Measurements from ENCODE around the gene TUBB. TPM values are rescaled to one million over a fixed set of nuclear protein-coding genes. Genes with fewer than 3 reads are reported as not detected.

TUBB gene
- total RNA-seq (2021; ENCODE audit: unreplicated experiment): 886 TPM
- 716 and 796 TPM in 2 replicates for polyA plus RNA-seq (2012)
- percentile 99 among the genes with signal in this experiment for Bru-seq, nascent RNA
- percentile 100 among the genes with signal in this experiment for BruChase-seq, experiment 1, labeled RNA remaining after a 6-hour chase
- percentile 100 among the genes with signal in this experiment for BruChase-seq, experiment 2, labeled RNA remaining after a 2-hour chase
- long read RNA-seq, transcript TUBB-205 (4 exons, 2,670 nt): major isoform, 2,167 of 2,715 reads
- long read RNA-seq, transcript TUBB-206 (4 exons, 2,632 nt): minor isoform, 6 of 2,715 reads
- long read RNA-seq, partial matches to known transcripts: 529 of 2,715 reads
- long read RNA-seq, other reads (novel, unspliced or antisense): 13 of 2,715 reads

DNA sequence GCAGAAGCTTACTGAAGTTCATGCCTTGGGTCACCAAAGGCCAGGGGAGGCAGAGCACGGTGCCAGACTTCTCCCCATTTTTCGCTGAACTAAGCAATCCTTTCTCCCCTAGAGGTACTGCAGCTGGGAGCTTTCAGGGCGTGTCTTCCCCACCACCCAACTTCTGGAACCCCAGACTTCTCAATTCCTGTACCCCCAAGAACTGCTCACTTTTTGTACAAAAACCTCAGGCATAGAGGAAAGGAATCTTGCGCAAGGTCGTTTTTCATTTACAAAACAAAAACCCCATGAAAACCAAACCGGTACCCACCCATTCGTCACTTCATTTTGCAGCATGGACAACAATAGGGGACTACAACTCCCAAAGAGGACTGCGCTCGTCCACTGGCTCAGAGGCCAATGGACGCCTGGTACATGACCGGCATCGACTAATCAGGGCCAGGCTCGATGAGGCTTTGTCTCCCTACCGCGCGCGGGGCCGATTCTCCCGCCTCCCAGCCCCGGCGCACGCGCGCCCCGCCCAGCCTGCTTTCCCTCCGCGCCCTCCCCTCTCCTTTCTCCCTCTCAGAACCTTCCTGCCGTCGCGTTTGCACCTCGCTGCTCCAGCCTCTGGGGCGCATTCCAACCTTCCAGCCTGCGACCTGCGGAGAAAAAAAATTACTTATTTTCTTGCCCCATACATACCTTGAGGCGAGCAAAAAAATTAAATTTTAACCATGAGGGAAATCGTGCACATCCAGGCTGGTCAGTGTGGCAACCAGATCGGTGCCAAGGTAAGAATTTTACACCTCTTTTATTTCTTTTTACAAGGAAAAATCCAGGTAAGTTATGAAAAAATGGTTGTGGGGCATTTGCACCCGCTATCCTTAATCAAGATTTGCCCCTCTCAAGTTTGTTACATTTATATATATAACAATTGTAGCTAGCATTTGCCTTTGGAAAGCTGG, at the start of gene TUBB:
TSS of gene TUBB (plus strand) at position 562 of the 947 bp plus-strand sequence. CDS start at position 717, 155 bp downstream.
- TF ChIP-seq YY1 (IDR thresholded peaks at IDR 0.05; ENCODE audit: extremely low read depth, insufficient replicate concordance, low read depth, low read length) (peak; percentile 5), EZH2 (IDR thresholded peaks at IDR 0.05) (no peak), TCF7L2 (IDR thresholded peaks at IDR 0.05; ENCODE audit: borderline replicate concordance, extremely low read depth, insufficient read depth, insufficient read length) (peak; percentile 32), POLR2AphosphoS5 (IDR thresholded peaks at IDR 0.05; ENCODE audit: low read depth, low read length) (peak; percentile 94)
- CTCF ChIA-PET: interaction anchor here (2.7 to 5.7 kb wide), 2 partner anchors 11 to 40 kb away, joined by 17 to 45 read pairs; no protein-coding TSS in a partner anchor
- no peaks in the 10 kb centered on the region for H3K9me3 ChIP-seq (ENCODE audit: control insufficient read depth in 1 of 2, insufficient read depth in 1 of 2, low read depth in 1 of 2, low read length in 2 of 2)
- H3K27ac ChIP-seq (ENCODE audit: low read depth, low read length): peak within 1 kb of the TSS; percentile 89
- peaks cover 9 to 64% of the 10 kb centered on the region in 2 experiments for H3K4me1 ChIP-seq (ENCODE audit: control insufficient read depth in 1 of 2, insufficient read depth in 2 of 2, low read length in 2 of 2)
- peaks cover 22 to 36% of the 10 kb centered on the region in 2 experiments for H3K36me3 ChIP-seq (ENCODE audit: control insufficient read depth in 1 of 2, insufficient read depth in 2 of 2, low read length in 2 of 2)
- H3K9me2 ChIP-seq (ENCODE audit: insufficient read depth): no peaks in the 10 kb centered on the region
- POLR2A ChIA-PET: interaction anchor here (0.5 to 3.7 kb wide), 10 partner anchors 9 to 107 kb away, joined by 3 to 25 read pairs (median 4); partner anchors contain the start of gene NRM
- RAD21 ChIA-PET (ENCODE audit: low non-redundant PET in 1 of 2, low total read pairs in 2 of 2, uncharacterized antibody in 2 of 2, unreplicated experiment in 2 of 2): no interaction called here
- ATAC-seq (peak; percentile 71), DNase-seq (ENCODE audit: low read depth, low spot score) (peak; percentile 96)
- intact Hi-C loops (cut with micrococcal nuclease): loop anchor here (2.0 to 5.0 kb wide), 2 partner anchors 33 to 163 kb away; partner anchors contain the start of genes GNL1, PPP1R18 and PRR3
- H3K27me3 ChIP-seq (ENCODE audit: insufficient read depth, low read length): no peaks in the 10 kb centered on the region
- H3K4me3 ChIP-seq (replicated peaks in 1 of 2; ENCODE audit: low read depth in 1 of 2, low read length in 2 of 2): peak within 1 kb of the TSS; percentile 95
- H3K79me2 ChIP-seq (ENCODE audit: insufficient read depth, low read length): peaks cover 72% of the 10 kb centered on the region
- peak within 1 kb of the TSS; percentile 96 for H3K4me2 ChIP-seq (ENCODE audit: low read length)
- H2AFZ ChIP-seq (ENCODE audit: low read depth, low read length, poor library complexity, severe bottlenecking): no peak within 1 kb of the TSS
- H4K20me1 ChIP-seq (ENCODE audit: insufficient read depth): peaks cover 18% of the 10 kb centered on the region; the same call in 1 of the 2 replicates
- TSS peak; percentile 68 for BruUV-seq (replicated peaks)
- H3K9ac ChIP-seq (ENCODE audit: low read length): peak within 1 kb of the TSS; percentile 100

Measured in HCT116 (cell line).